Measurements from ENCODE around the gene NDRG3. TPM values are rescaled to one million over a fixed set of nuclear protein-coding genes. Genes with fewer than 3 reads are reported as not detected.

The NDRG3 gene
- total and polyA plus RNA-seq, 2 of the 4 experiments (the other 2 are of a cell fraction), result 24.8 to 34.2 TPM

- H2AFZ ChIP-seq (replicated peaks; ENCODE audit: low read length, poor library complexity), result no peak overlapping the region
- H3K36me3 ChIP-seq (ENCODE audit: control insufficient read depth, insufficient read depth, low read length), result peaks cover 12% of the 10 kb centered on the region
- dilution Hi-C loops (cut with HindIII; ENCODE audit: low sequenced_read_pairs, unreplicated experiment) (no loop called here), in situ Hi-C loops (cut with MboI; ENCODE audit: low sequenced_read_pairs) (no loop called here), intact Hi-C loops (cut with micrococcal nuclease) (loop anchor here (10.0 kb wide), 1 partner anchor 202 kb away; a partner anchor contains a TSS)
- H2AK9ac ChIP-seq (replicated peaks; ENCODE audit: low read depth, low read length, poor library complexity), result no peak overlapping the region
- H4K5ac ChIP-seq (ENCODE audit: low read depth, low read length), result no peak overlapping the region
- H2BK5ac ChIP-seq (ENCODE audit: low read depth, low read length, poor library complexity, severe bottlenecking), result no peak overlapping the region
- BruUV-seq (replicated peaks), result no TSS peak
- no peaks in the 10 kb centered on the region for H4K20me1 ChIP-seq (ENCODE audit: insufficient read depth, low read length)
- H3K27me3 ChIP-seq (ENCODE audit: control insufficient read depth, insufficient read depth, low read length), result no peaks in the 10 kb centered on the region
- no peak overlapping the region for H3K18ac ChIP-seq (ENCODE audit: low read depth, low read length)
- no peaks in the 10 kb centered on the region; the same call in 1 of the 2 replicates for H3K4me1 ChIP-seq (ENCODE audit: control insufficient read depth, insufficient read depth, low read length)
- CTCF ChIA-PET, result no interaction called here
- ATAC-seq (ENCODE audit: low read depth) (no peak), DNase-seq (no peak)
- H4K8ac ChIP-seq (ENCODE audit: low read depth in 2 of 2, low read length in 2 of 2), result no peak overlapping the region
- H4K91ac ChIP-seq (ENCODE audit: insufficient read depth, low read depth, low read length), result no peak overlapping the region
- H3K9me3 ChIP-seq (ENCODE audit: control insufficient read depth, insufficient read depth, low read length), result no peaks in the 10 kb centered on the region
- no peaks in the 10 kb centered on the region for H3K9me1 ChIP-seq (ENCODE audit: insufficient read depth, low read length)
- no peak overlapping the region for H3K4me2 ChIP-seq (ENCODE audit: low read depth, low read length)
- no peak overlapping the region for H3K9ac ChIP-seq (ENCODE audit: low read depth, low read length)
- H3K23ac ChIP-seq (ENCODE audit: low read depth, low read length), result no peak overlapping the region
- no peak overlapping the region for H2AK5ac ChIP-seq (ENCODE audit: low read depth, low read length)
- no peak overlapping the region for H3K56ac ChIP-seq (ENCODE audit: extremely low read depth, insufficient read depth, low read length)
- H3K4ac ChIP-seq (ENCODE audit: low read depth, low read length), result no peak overlapping the region
- no peak overlapping the region for H2BK20ac ChIP-seq (ENCODE audit: low read depth, low read length)
- no peak overlapping the region for H2BK120ac ChIP-seq (ENCODE audit: low read depth, low read length)
- no CpG with 5 or more reads among the region's 2 CpGs for WGBS, 2 experiments (ENCODE audit: extremely low coverage in 2 of 2, insufficient read length in 1 of 2)
- no peak overlapping the region for H2BK15ac ChIP-seq (ENCODE audit: low read depth, low read length)
- no peaks in the 10 kb centered on the region for H3K79me1 ChIP-seq (ENCODE audit: low read depth in 1 of 2, low read length in 2 of 2)
- no peak overlapping the region for H3K14ac ChIP-seq (replicated peaks; ENCODE audit: low read depth, low read length)
- peak; percentile 26; the same call in 1 of the 2 replicates for TF ChIP-seq CEBPB (IDR thresholded peaks at IDR 0.05; ENCODE audit: low read depth, low read length)
- TF ChIP-seq FOS (IDR thresholded peaks at IDR 0.05; ENCODE audit: low read depth, low read length), result no peak
- H3K4me3 ChIP-seq (ENCODE audit: insufficient read depth, low read depth, low read length), result no peak overlapping the region
- POLR2A ChIA-PET (ENCODE audit: unreplicated experiment), result no interaction called here
- no peak overlapping the region for H3K27ac ChIP-seq (ENCODE audit: insufficient read depth, low read length)
Observed at GRCh38 chr20:36663031-36663430, 82.9 kb downstream of the NDRG3 start.
